ENCODE data around the gene TUBB4B.

TUBB4B gene

GRCh38 chr9:137276473-137277328 lies 35.6 kb downstream of the TUBB4B start:
- H3K56ac ChIP-seq (ENCODE audit: low read length), result peak overlapping the region; percentile 93
- H3K4me2 ChIP-seq (ENCODE audit: low read length), result peak overlapping the region; percentile 5
- no peak overlapping the region for H4K8ac ChIP-seq (ENCODE audit: low read depth, low read length)
- no peak overlapping the region for H2AK5ac ChIP-seq (ENCODE audit: low read length)
- DNase-seq, result peak; percentile 84
- H4K5ac ChIP-seq (ENCODE audit: low read length), result no peak overlapping the region
- H3K79me1 ChIP-seq (ENCODE audit: low read length), result peaks cover 3% of the 10 kb centered on the region
- H2BK15ac ChIP-seq (replicated peaks; ENCODE audit: low read depth), result no peak overlapping the region
- H3K23ac ChIP-seq (ENCODE audit: low read length), result peak overlapping the region; percentile 39
- H3K27ac ChIP-seq (ENCODE audit: low read depth, low read length), result peak overlapping the region; percentile 81
- H3K4me1 ChIP-seq (ENCODE audit: control insufficient read depth, low read depth, low read length), result peaks cover 7% of the 10 kb centered on the region
- H3K18ac ChIP-seq (ENCODE audit: low read length), result peak overlapping the region; percentile 65
- no CpG with 5 or more reads among the region's 30 CpGs for WGBS (ENCODE audit: extremely low coverage, insufficient coverage, low lambda C conversion rate)
- H3K9ac ChIP-seq (ENCODE audit: low read length), result peak overlapping the region; percentile 88
- H3K4me3 ChIP-seq (ENCODE audit: low read length), result no peak overlapping the region
- no peaks in the 10 kb centered on the region for H3K27me3 ChIP-seq (ENCODE audit: insufficient read depth, low read length, poor library complexity)
- no peaks in the 10 kb centered on the region for H3K79me2 ChIP-seq (ENCODE audit: control insufficient read depth, insufficient read depth, low read length)
- peak overlapping the region; percentile 58 for H2BK5ac ChIP-seq (ENCODE audit: low read length)
- no peaks in the 10 kb centered on the region for H3K36me3 ChIP-seq (ENCODE audit: control insufficient read depth, insufficient read depth, low read length)
- H3K4ac ChIP-seq (ENCODE audit: low read depth, low read length), result peak overlapping the region; percentile 56
- H2BK120ac ChIP-seq (ENCODE audit: low read depth, low read length), result no peak overlapping the region

DNA sequence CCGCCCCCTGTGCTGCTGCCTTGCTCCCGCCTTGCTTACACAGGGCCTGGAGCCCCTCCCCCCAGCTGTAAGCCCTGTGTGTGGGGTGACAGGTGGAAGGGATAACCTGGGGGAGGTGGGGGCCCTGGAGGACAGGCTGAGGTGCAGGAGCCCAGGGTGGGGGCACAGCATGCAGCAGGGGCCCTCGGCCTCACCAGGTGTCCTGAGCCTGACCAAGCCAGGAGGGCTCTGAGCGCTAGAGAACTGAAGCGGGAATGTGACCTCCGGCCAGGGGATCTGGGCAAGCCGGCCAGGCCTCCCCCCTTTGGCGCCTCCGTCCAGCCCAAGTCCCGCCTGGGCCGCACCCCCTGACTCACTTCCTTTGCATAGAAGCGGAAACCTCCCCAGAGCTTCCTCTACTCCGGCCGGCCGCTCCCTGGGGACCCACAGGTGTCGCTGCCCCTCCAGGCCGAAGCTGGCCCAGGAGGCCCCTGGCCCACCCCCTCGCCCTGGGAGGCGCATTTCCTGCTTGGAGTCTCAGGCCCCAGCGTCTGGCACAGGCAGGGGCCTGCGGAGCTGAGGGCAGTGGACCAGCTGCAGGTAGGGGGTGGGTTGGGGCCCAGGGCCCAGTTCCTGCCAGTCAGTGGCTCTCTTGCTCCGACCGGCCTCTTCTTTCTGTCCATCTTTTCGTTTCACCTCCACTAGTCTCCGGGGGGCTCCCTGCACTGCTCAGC lies 36.4 kb downstream of the TUBB4B start, which contains the start of gene TOR4A:
TSS of gene TOR4A (plus strand) at position 398 of the 713 bp plus-strand sequence. CDS start 964 bp downstream, outside the sequence.
- H3K4me2 ChIP-seq (ENCODE audit: low read length), result peak within 1 kb of the TSS; percentile 74
- H3K27ac ChIP-seq (ENCODE audit: low read depth, low read length), result peak within 1 kb of the TSS; percentile 81
- H3K36me3 ChIP-seq (ENCODE audit: control insufficient read depth, insufficient read depth, low read length), result no peaks in the 10 kb centered on the region
- peak within 1 kb of the TSS; percentile 58 for H2BK5ac ChIP-seq (ENCODE audit: low read length)
- H4K8ac ChIP-seq (ENCODE audit: low read depth, low read length), result peak within 1 kb of the TSS; percentile 82
- no peaks in the 10 kb centered on the region for H3K79me2 ChIP-seq (ENCODE audit: control insufficient read depth, insufficient read depth, low read length)
- H2BK15ac ChIP-seq (replicated peaks; ENCODE audit: low read depth), result peak within 1 kb of the TSS; percentile 20
- peak within 1 kb of the TSS; percentile 86 for H3K18ac ChIP-seq (ENCODE audit: low read length)
- no peaks in the 10 kb centered on the region for H3K27me3 ChIP-seq (ENCODE audit: insufficient read depth, low read length, poor library complexity)
- no CpG with 5 or more reads among the region's 25 CpGs for WGBS (ENCODE audit: extremely low coverage, insufficient coverage, low lambda C conversion rate)
- H3K4ac ChIP-seq (ENCODE audit: low read depth, low read length), result peak within 1 kb of the TSS; percentile 92
- H3K4me1 ChIP-seq (ENCODE audit: control insufficient read depth, low read depth, low read length), result peaks cover 7% of the 10 kb centered on the region
- peak within 1 kb of the TSS; percentile 93 for H3K56ac ChIP-seq (ENCODE audit: low read length)
- peak; percentile 94 for DNase-seq
- H2BK120ac ChIP-seq (ENCODE audit: low read depth, low read length), result peak within 1 kb of the TSS; percentile 65
- H4K5ac ChIP-seq (ENCODE audit: low read length), result no peak within 1 kb of the TSS
- peak within 1 kb of the TSS; percentile 66 for H3K23ac ChIP-seq (ENCODE audit: low read length)
- H2AK5ac ChIP-seq (ENCODE audit: low read length), result no peak within 1 kb of the TSS
- H3K79me1 ChIP-seq (ENCODE audit: low read length), result peaks cover 3% of the 10 kb centered on the region
- peak within 1 kb of the TSS; percentile 88 for H3K9ac ChIP-seq (ENCODE audit: low read length)
- peak within 1 kb of the TSS; percentile 51 for H3K4me3 ChIP-seq (ENCODE audit: low read length)

GRCh38 chr9:137278061-137278701 lies 37.1 kb downstream of the TUBB4B start:
- no peak overlapping the region for H4K5ac ChIP-seq (ENCODE audit: low read length)
- H4K8ac ChIP-seq (ENCODE audit: low read depth, low read length), result peak overlapping the region; percentile 82
- H3K4me2 ChIP-seq (ENCODE audit: low read length), result peak overlapping the region; percentile 74
- H3K27ac ChIP-seq (ENCODE audit: low read depth, low read length), result peak overlapping the region; percentile 81
- peak overlapping the region; percentile 88 for H3K9ac ChIP-seq (ENCODE audit: low read length)
- peak overlapping the region; percentile 93 for H3K56ac ChIP-seq (ENCODE audit: low read length)
- H2BK15ac ChIP-seq (replicated peaks; ENCODE audit: low read depth), result peak overlapping the region; percentile 20
- no peak overlapping the region for H2AK5ac ChIP-seq (ENCODE audit: low read length)
- peaks cover 2% of the 10 kb centered on the region for H3K79me1 ChIP-seq (ENCODE audit: low read length)
- peak overlapping the region; percentile 92 for H3K4ac ChIP-seq (ENCODE audit: low read depth, low read length)
- no peaks in the 10 kb centered on the region for H3K36me3 ChIP-seq (ENCODE audit: control insufficient read depth, insufficient read depth, low read length)
- no CpG with 5 or more reads among the region's 54 CpGs for WGBS (ENCODE audit: extremely low coverage, insufficient coverage, low lambda C conversion rate)
- H3K4me1 ChIP-seq (ENCODE audit: control insufficient read depth, low read depth, low read length), result peaks cover 7% of the 10 kb centered on the region
- no peaks in the 10 kb centered on the region for H3K27me3 ChIP-seq (ENCODE audit: insufficient read depth, low read length, poor library complexity)
- DNase-seq, result no peak
- peak overlapping the region; percentile 86 for H3K18ac ChIP-seq (ENCODE audit: low read length)
- peak overlapping the region; percentile 66 for H3K23ac ChIP-seq (ENCODE audit: low read length)
- peak overlapping the region; percentile 51 for H3K4me3 ChIP-seq (ENCODE audit: low read length)
- H3K79me2 ChIP-seq (ENCODE audit: control insufficient read depth, insufficient read depth, low read length), result no peaks in the 10 kb centered on the region
- peak overlapping the region; percentile 65 for H2BK120ac ChIP-seq (ENCODE audit: low read depth, low read length)
- H2BK5ac ChIP-seq (ENCODE audit: low read length), result peak overlapping the region; percentile 4

GRCh38 chr9:137278721-137279711 lies 37.9 kb downstream of the TUBB4B start:
- WGBS (ENCODE audit: extremely low coverage, insufficient coverage, low lambda C conversion rate), result no CpG with 5 or more reads among the region's 139 CpGs
- Histone ChIP-seq H2BK120ac (ENCODE audit: low read depth, low read length) (no peak overlapping the region), H2BK5ac (ENCODE audit: low read length) (no peak overlapping the region), H3K18ac (ENCODE audit: low read length) (peak overlapping the region; percentile 86), H3K56ac (ENCODE audit: low read length) (peak overlapping the region; percentile 93), H3K23ac (ENCODE audit: low read length) (peak overlapping the region; percentile 66), H3K4ac (ENCODE audit: low read depth, low read length) (peak overlapping the region; percentile 92), H4K5ac (ENCODE audit: low read length) (no peak overlapping the region), H3K27ac (ENCODE audit: low read depth, low read length) (no peak overlapping the region), H3K79me1 (ENCODE audit: low read length) (no peaks in the 10 kb centered on the region), H3K4me1 (ENCODE audit: control insufficient read depth, low read depth, low read length) (peaks cover 7% of the 10 kb centered on the region), H3K79me2 (ENCODE audit: control insufficient read depth, insufficient read depth, low read length) (no peaks in the 10 kb centered on the region), H2BK15ac (replicated peaks; ENCODE audit: low read depth) (no peak overlapping the region), H3K4me3 (ENCODE audit: low read length) (peak overlapping the region; percentile 35), H3K36me3 (ENCODE audit: control insufficient read depth, insufficient read depth, low read length) (no peaks in the 10 kb centered on the region), H2AK5ac (ENCODE audit: low read length) (no peak overlapping the region), H3K9ac (ENCODE audit: low read length) (peak overlapping the region; percentile 88), H4K8ac (ENCODE audit: low read depth, low read length) (peak overlapping the region; percentile 42), H3K27me3 (ENCODE audit: insufficient read depth, low read length, poor library complexity) (no peaks in the 10 kb centered on the region), H3K4me2 (ENCODE audit: low read length) (peak overlapping the region; percentile 34)
- DNase-seq, result no peak

Measured in mesendoderm (in vitro differentiated cells).